IMR-90 (cell line): ENCODE measurements around the gene PLA2G12B.

ENCODE experiments used
- CTCF ChIP-seq: conservative IDR thresholded peaks from 2 replicates; pipeline ENCODE4 v1.5.1; 2012; ENCODE audit warnings: mild to moderate bottlenecking, low read depth, low read length, improper control_type of control experiment
- NFE2L2 ChIP-seq: fragments of 150-350 bp; IDR thresholded peaks from 2 replicates; pipeline ENCODE4 v1.6.1; 2016; ENCODE audit warnings: low read depth, mild to moderate bottlenecking, low read length
- POLR2A ChIP-seq: IDR thresholded peaks from 2 replicates; pipeline ENCODE4 v1.6.1; 2012; ENCODE audit warnings: mild to moderate bottlenecking, low read depth, low read length
- RAD21 ChIP-seq: IDR thresholded peaks from 2 replicates; pipeline ENCODE4 v1.6.1; 2012; ENCODE audit warnings: low read length, improper control_type of control experiment

- TF ChIP-seq CTCF (no peak), NFE2L2 (no peak), RAD21 (no peak), POLR2A (no peak)
These were observed 41.9 kb downstream of the PLA2G12B start for GRCh38 chr10:72912736-72913135.
